CD4-positive, alpha-beta T cell treated with Interleukin-15 for 4 hours (primary cell): Measurements from ENCODE around the gene ZBTB20.

Experiments used
- DNase-seq: peaks from one replicate; pipeline ENCODE4 v3.0.0-alpha.2; 2020; ENCODE audit warnings: low spot score

The ZBTB20 gene

GRCh38 chr3:114284644-114285043, 862.4 kb downstream of the ZBTB20 start:
- no peak for DNase-seq
